Stimulated activated CD4-positive, alpha-beta T cell treated with anti-CD3 and anti-CD28 coated beads, Interleukin-2, amount 100 ng/mL, for 48 hours (primary cell): ENCODE results near the gene STK39.

Experiments used
- DNase-seq, 2 donors: peaks; one replicate each; pipeline ENCODE4 v3.0.0-alpha.2; 2020

The STK39 gene

GRCh38 chr2:168241746-168242145 lies 5.6 kb downstream of the STK39 start:
- no peak for DNase-seq

DNA sequence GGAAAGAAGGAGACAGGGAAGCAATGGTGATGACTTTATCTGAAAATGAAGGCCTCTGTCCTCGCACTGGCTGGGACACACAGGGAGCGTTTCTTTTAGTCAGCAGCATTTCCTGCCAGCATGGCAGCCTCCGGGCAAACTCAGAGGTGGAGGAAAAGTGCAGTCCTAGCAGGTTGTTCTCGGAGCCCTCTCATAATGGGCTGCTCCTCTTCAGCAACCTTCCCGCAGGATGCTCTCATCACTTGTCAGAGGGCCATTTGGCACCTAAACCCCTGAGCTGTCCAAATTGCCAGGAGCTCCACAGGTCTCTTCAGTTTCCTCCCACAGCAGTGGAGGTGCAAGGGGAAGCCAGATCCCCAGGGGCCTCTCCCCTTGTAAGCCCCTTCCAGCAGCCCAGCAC lies 6.2 kb downstream of the STK39 start:
- no peak for DNase-seq

DNA sequence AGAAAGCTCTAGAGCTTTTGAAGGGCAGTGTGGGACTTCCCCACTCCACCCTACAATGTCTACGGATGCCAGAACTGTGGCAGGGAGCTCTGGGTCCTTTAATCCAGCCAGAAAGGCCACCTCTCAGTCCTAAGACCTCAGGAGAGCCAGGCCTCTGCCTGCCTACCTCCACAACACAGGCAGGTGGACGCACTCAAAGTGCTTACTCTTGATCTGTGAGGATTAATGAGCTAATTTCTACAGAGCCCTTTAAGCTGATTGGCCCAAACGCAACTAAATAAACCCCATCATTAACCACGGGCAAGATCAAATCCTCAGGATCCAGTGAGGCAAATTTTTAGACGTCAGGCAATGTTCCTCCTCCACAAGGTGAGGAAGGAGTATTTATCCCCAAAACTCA lies 8.1 kb downstream of the STK39 start:
- no peak for DNase-seq

GRCh38 chr2:168237741-168238140 lies 9.7 kb downstream of the STK39 start:
- no peak for DNase-seq

DNA sequence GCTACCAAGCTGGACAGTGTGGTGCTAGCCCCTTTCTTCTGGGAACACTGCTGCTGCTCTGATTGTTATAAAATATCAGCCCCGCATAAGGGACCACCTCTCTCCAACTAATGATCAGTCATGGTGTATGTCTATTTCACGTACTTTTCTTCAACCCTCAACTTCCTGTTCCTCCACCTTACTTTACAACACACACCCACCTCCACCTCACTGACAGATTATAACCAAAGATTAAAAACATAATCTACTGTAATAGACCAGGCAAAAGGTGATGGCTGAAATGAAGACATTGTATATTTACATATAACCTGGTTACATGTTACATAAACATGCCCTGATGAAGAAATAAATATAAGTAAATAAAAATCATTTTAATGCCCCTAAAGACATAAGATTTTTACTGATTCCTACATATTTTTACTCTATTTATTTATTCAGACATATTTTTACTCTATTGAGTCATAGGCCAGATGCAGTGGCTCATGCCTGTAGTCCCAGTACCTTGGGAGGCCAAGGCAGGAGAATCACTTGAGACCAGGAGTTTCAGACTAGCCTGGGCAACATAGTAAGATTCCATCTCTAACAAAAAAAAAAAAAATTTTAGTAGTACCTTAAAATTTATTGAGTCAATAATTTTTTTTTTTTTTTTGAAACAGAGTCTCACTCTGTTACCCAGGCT lies 12.8 kb downstream of the STK39 start:
- no peak for DNase-seq

- DNase-seq: no peak
These were observed 13.5 kb downstream of the STK39 start for GRCh38 chr2:168233726-168234406.

DNA sequence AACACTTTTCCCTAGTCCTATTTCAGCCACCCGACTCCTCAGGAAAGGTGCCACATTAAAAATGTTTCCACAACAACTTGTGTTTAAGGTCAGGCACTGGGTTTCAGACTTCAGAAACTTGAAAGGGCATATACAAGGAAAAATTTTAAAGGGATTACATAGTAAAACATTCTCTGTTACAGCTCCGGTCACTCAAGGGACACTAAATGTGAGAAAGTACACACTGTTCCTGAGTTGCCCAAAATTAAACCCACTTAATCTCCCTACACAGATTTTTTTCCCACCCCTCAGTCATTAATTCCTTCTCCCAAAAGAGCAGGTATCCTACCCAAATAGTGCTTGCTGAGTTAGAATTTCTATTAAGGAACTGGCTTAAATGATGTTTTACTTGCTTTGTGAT lies 14.2 kb downstream of the STK39 start:
- DNase-seq: no peak

- DNase-seq: no peak
These were observed 15.7 kb downstream of the STK39 start for GRCh38 chr2:168231609-168232241.

DNA sequence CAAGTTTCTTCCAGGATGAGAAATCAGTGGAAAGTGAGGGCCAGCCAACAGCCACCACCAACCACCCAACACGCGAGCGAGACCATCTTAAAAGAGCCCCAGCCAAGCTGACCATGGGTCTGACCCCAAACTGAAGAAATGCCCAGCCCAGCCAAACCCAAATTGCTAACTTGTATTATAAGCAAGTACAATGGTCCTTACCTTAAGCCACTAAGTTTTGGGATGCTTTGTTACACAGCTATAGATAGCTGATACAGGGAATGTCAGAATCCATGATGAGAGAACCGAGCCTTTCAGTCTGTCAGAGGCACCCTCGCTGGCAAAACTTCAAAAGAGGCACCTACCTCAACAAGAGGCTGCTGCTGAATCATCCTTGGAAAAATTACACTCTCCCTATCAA lies 17.0 kb downstream of the STK39 start:
- no peak for DNase-seq

DNA sequence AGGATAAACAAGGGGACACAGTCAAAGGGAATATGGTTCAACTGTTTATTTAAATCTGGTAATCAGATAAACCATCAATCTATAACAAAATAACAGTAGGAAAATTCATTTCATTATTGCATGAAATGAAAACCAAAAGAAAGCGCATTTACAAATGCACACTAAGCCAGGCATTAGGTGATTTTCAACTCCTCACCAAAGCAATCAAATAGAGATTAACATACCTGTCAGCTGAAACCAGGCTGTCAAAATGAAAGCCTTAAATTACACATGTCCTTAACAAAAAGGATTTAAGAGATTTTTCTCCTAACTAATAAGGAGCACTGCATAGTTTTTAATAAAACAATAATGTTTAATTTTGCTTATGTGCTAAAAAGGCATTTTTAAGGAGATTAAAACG lies 23.0 kb downstream of the STK39 start:
- DNase-seq: no peak

DNA sequence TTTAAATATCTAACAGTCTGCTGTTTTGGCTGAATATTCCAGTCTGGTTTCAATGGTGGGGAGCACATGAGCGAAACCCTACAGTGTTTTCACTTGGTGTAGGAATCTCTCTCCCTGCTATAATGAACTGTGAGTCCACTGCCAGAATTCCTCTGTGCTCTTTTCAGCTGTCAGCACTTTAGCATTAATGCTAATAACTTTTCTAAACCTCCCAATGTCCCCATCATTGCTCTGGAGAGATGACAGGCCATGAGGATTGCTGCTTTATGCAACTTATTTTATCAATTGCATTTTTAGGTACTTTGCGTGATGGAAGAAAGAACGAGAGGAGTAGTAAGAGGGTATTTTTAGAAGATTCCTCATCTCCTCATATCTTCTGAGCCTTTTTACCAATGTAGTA lies 25.3 kb downstream of the STK39 start:
- DNase-seq: no peak

GRCh38 chr2:168220965-168221819 lies 26.2 kb downstream of the STK39 start:
- no peak for DNase-seq

- DNase-seq: no peak
These were observed 29.5 kb downstream of the STK39 start for GRCh38 chr2:168217920-168218319.

- DNase-seq: no peak
These were observed 30.9 kb downstream of the STK39 start for GRCh38 chr2:168216351-168217005.

DNA sequence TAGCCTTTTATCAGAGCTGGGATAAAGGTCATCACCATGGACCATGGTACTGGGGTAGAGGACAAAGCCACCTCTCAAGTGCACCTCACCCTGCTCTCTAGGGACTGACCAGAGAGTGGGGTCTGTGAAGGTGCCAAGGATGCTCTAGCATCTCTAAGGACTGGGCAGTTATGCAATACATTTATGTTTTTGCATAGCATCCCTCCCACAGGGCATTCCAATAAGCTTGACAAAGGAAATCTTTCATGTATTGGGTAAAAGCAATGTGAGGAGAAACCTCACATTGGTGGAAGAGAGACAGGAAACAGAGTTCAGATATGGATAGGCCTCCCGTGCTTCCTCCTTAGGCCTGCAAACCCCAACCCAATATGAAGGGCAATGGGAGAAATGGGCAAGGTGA lies 31.6 kb downstream of the STK39 start:
- no peak for DNase-seq

DNA sequence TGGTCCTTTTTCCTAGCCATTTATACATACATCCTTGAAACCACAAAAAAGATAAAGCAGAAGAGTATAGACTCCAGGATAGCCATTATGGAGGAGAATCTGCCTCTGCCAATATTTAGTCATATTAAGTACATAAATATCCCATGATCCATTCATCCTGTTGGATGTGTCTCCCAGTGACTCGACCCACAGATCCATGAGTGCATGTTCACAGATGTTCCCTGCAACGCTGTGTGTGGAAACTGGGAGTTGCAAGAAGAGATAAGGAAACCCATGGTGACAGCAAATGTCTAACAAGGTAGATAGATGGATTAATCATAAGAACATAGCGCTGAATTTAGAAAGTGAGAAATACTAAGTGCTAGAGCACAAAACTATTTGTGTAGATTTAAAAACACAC lies 34.5 kb downstream of the STK39 start:
- no peak for DNase-seq

- no peak for DNase-seq
These were observed 35.2 kb downstream of the STK39 start for GRCh38 chr2:168212167-168212566.

- no peak for DNase-seq
These were observed 35.7 kb downstream of the STK39 start for GRCh38 chr2:168211664-168212163.

DNA sequence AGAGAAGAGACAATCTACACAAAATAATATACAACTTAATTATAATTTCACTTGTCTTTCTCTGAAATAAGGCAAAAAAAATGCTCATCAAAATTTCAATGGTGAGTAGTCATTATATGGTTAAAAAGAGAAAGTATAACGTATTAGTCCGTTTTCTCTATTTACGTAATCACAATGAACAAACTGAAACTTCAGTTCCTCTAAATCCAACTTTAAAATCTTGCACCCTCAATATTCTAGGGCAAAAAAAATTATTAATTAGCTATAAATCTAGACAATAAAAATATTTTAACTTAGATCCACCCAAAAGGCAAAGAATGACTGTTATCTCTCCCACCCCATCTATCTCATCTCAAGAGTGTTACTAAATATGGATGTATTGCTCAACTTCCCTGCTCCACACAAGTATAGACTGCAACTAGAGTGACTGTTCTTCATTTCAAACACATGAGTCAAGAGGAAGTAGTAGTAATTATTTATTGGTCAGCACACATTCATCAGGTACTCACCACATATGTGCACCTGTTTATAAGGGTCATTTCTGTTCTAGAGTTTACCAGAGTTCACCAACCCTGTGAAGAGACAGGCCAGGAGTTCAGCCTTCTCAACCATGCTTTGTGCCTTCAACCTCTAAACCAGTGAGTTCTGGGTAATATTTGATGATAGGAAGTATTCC lies 36.4 kb downstream of the STK39 start:
- no peak for DNase-seq

DNA sequence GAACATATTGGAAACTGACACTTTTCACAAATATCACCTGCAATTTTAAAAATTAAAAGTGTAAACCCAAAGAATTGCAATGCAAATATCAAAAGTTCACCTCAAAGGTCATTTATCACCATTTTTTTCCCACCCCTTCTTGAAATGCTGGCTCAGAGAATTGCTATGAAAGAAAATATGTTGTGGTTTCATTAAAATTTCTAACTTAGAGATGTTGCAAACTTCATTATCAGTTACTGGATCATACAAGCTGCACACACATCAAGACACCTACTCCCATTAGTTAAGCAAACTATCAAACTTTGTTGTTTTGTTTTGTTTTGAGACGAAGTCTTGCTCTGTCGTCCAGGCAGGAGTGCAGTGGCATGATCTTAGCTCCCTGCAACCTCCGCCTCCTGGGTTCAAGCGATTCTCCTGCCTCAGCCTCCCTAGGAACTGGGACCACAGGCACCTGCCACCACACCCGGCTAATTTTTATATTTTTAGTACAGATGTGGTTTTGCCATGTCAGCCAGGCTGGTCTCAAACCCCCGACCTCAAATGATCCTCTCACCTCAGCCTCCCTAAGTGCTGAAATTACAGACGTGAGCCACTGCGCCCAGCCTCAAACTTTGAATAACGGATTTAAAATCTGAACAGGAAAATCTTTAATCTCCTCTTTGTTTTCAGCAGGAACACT lies 37.0 kb downstream of the STK39 start:
- DNase-seq: no peak

DNA sequence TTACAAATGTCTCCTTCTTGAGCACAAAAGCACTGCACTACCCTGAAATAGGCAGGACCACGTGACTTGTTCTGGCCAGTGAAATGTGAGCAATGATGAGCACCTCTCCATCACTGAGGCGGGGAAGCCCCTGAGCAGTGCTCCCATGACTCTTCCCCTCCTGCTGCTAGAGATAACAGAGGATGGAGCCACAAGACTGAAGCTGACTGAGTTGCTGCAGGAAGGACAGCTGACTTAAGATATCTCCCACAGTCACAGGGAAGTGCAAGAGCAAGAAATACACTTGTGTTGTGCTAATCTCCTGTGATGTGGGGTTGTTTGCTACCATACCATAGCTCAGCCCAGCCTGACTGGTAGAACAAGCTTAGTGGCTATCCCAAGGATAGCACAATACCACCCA lies 38.7 kb downstream of the STK39 start:
- no peak for DNase-seq

GRCh38 chr2:168207851-168208250 lies 39.5 kb downstream of the STK39 start:
- DNase-seq: no peak
